Lung (tissue), 12 donors: ENCODE measurements around the gene ALG12. TPM values are rescaled to one million over a fixed set of nuclear protein-coding genes. Genes with fewer than 3 reads are reported as not detected.

Experiments used
- ATAC-seq: fragments of 200-7000 bp; cut with Tn5 transposase; one replicate; pipeline ENCODE4 v1.9.1; 2020; ENCODE audit warnings: moderate number of reproducible peaks; ENCODE audit not compliant: insufficient read depth, low FRiP score
- DNase-seq, 3 donors: peaks; one replicate each; pipeline ENCODE4 v3.0.0-alpha.2; 2013 to 2017
- H3K27ac ChIP-seq, 2 donors: one replicate each; pipeline ENCODE4 v1.5.1; 2013; ENCODE audit warnings: mild to moderate bottlenecking in 2 of 2, moderate library complexity in 2 of 2, control low read depth in 1 of 2, inconsistent platforms in 1 of 2, low read depth in 1 of 2, low read length in 1 of 2
- H3K27me3 ChIP-seq, 3 donors: one replicate each; pipeline ENCODE4 v1.5.1; 2013; ENCODE audit warnings: low read length in 2 of 3; ENCODE audit not compliant: control insufficient read depth in 3 of 3, insufficient read depth in 3 of 3
- H3K36me3 ChIP-seq, 4 donors: one replicate each; pipeline ENCODE4 v1.5.1; 2013; ENCODE audit warnings: low read length in 4 of 4, mild to moderate bottlenecking in 1 of 4, moderate library complexity in 1 of 4; ENCODE audit not compliant: control insufficient read depth in 4 of 4, insufficient read depth in 4 of 4
- H3K4me1 ChIP-seq, 5 donors: one replicate each; pipeline ENCODE4 v1.5.1; 2013; ENCODE audit warnings: low read length in 5 of 5, mild to moderate bottlenecking in 2 of 5, moderate library complexity in 1 of 5; ENCODE audit not compliant: control insufficient read depth in 5 of 5, insufficient read depth in 5 of 5
- H3K4me3 ChIP-seq: one replicate; pipeline ENCODE4 v1.5.1; 2013; ENCODE audit warnings: mild to moderate bottlenecking, control low read depth, moderate library complexity
- H3K9ac ChIP-seq, 2 donors: one replicate each; pipeline ENCODE4 v1.5.1; 2013; ENCODE audit warnings: low read length in 2 of 2, control low read depth in 1 of 2; ENCODE audit not compliant: insufficient read depth in 1 of 2
- H3K9me3 ChIP-seq, 4 donors: one replicate each; pipeline ENCODE4 v1.5.1; 2013; ENCODE audit warnings: low read length in 3 of 4, mild to moderate bottlenecking in 1 of 4, moderate library complexity in 1 of 4; ENCODE audit not compliant: control insufficient read depth in 4 of 4, insufficient read depth in 3 of 4
- CTCF ChIP-seq: IDR thresholded peaks from 2 replicates; pipeline ENCODE4 v1.5.1; 2012; ENCODE audit warnings: mild to moderate bottlenecking; ENCODE audit errors: control extremely low read depth, extremely low read depth
- WGBS, 2 donors: extraction: QIAGEN DNeasy Blood & Tissue Kit; methylation state at CpG; one replicate each; pipeline ENCODE4 v1.1.7; 2013; 5-methylcytosine and 5-hydroxymethylcytosine counted together
- polyA plus RNA-seq, 2 donors: library from polyadenylated mRNA; stranded (reverse); fragments of 200-250 nt; gene quantifications; one replicate each; pipeline ENCODE4 v1.2.1, GENCODE V29; 2013
- total RNA-seq, 2 donors: library from RNA; depleted of rRNA in 1 of 2; stranded (reverse); fragments of >200 nt in 1 of 2; gene quantifications; one replicate each; pipeline ENCODE4 v1.2.1, GENCODE V29; 2014 to 2021
- donor health status: control.
- donor health status: control.
- donor health status: Bipolar disorder and iron deficiency.
- donor health status: healthy.
- donor health status: DM: yes; HTN: yes; CAD: no.

Gene ALG12
- total and polyA plus RNA-seq, 4 donors: 13.6 to 33.9 (median 16.6) TPM

GRCh38 chr22:49928185-49928495 is 9.9 kb upstream of the ALG12 start:
- H3K27ac ChIP-seq: no peak overlapping the region
- no peak for TF ChIP-seq CTCF
- H3K9me3 ChIP-seq: no peaks in the 10 kb centered on the region
- DNase-seq (no peak), ATAC-seq (no peak)
- peaks cover 0 to 5% (median 0%) of the 10 kb centered on the region in 5 donors for H3K4me1 ChIP-seq
- peaks cover 0 to 16% (median 0%) of the 10 kb centered on the region in 4 donors for H3K36me3 ChIP-seq
- WGBS, 2 donors: 89 to 94% methylated on average over 8 of the region's 8 CpGs
- no peak overlapping the region for H3K9ac ChIP-seq
- no peak overlapping the region for H3K4me3 ChIP-seq
- no peaks in the 10 kb centered on the region for H3K27me3 ChIP-seq

GRCh38 chr22:49927483-49928184 is 9.4 kb upstream of the ALG12 start:
- Histone ChIP-seq H3K4me1 (peaks cover 0 to 5% (median 0%) of the 10 kb centered on the region in 5 donors), H3K36me3 (peaks cover 0 to 19% (median 0%) of the 10 kb centered on the region in 4 donors), H3K9me3 (no peaks in the 10 kb centered on the region), H3K4me3 (no peak overlapping the region), H3K9ac (no peak overlapping the region), H3K27me3 (no peaks in the 10 kb centered on the region), H3K27ac (no peak overlapping the region)
- ATAC-seq (no peak), DNase-seq (no peak)
- 96 to 98% methylated on average over 21 to 26 of the region's 26 CpGs for WGBS, 2 donors
- no peak for TF ChIP-seq CTCF

- Histone ChIP-seq H3K27me3 (no peaks in the 10 kb centered on the region), H3K36me3 (peaks cover 0 to 20% (median 0%) of the 10 kb centered on the region in 4 donors), H3K4me3 (no peak overlapping the region), H3K9me3 (no peaks in the 10 kb centered on the region), H3K4me1 (peaks cover 0 to 5% (median 0%) of the 10 kb centered on the region in 5 donors), H3K27ac (no peak overlapping the region), H3K9ac (no peak overlapping the region)
- 89 to 90% methylated on average over 17 of the region's 18 CpGs for WGBS, 2 donors
- ATAC-seq (no peak), DNase-seq (no peak)
- TF ChIP-seq CTCF: no peak
Measured at GRCh38 chr22:49926916-49927315, 8.7 kb upstream of the ALG12 start.
